T47D (cell line): ENCODE measurements around the gene SDR42E2.

Source experiments
- DNase-seq, 2 experiments: peaks; one replicate each; pipeline versions ENCODE4 v3.0.0 to v3.0.0-alpha.2; 2011 to 2012; ENCODE audit warnings: low read depth in 1 of 2, low spot score in 1 of 2
- JUND ChIP-seq: IDR thresholded peaks from 2 replicates; pipeline ENCODE4 v1.6.1; 2012; ENCODE audit warnings: low read depth
- in situ Hi-C: cut with HindIII; loops from 2 replicates; pipeline ENCODE4 v1.10.0; 2016; ENCODE audit warnings: low sequenced_read_pairs, low pct_unique_long_range_greater_than_20kb

Gene SDR42E2

DNA sequence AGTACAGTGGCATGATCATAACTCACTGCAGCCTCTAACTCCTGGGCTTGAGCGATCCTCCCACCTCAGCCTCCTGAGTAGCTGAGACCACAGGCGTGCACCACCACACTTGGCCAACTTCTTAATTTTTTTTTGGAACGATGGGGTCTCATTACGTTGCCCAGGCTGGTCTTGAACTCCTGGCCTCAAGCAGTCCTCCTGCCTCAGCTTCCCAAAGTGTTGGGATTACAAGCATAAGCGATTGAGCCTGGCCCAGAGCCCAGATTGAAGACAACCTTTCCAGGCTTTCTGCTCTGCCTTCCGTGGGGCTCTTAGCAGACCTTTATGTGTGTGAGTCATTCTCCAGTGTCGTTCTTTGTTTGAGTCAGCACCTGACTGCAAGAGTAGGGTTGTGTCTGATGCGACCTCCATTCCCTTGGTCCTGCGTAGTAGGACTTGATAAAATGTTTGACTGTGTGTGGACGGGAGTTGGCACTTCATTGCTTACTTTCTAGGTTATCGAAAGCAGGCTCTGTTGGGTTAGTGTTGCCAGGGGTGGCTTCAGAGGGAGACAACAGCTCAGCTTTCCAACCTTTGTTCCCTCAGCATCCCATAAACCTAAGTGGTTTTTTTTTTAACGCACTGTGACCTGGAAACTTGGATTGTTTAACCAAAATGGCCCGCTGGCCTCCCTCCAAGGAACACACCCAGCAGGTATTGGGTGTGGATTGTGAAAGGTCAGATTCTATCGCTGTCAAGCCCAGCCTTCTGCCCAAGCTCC, 70.2 kb downstream of the SDR42E2 start:
- peak; percentile 45 to 91 for DNase-seq
- TF ChIP-seq JUND = no peak; the same call in 1 of the 2 replicates
- in situ Hi-C loops = no loop called here

DNA sequence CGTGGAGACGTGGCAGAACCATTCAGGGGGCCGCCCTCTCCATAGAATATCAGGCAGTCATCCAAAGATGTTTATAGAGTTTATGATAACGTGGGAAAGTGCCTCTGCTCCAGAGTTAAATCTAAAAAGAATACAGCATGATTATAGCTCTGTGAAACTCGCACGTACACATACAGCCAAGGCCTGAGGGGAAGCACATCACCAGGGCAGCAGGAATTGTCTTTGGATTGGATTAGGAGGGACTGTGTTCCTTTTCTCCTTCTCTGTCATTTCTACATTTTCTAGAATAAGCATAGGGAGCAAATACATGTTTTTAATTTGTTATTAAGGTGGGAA, 70.7 kb downstream of the SDR42E2 start:
- no peak for DNase-seq
- in situ Hi-C loops = no loop called here
- TF ChIP-seq JUND = no peak

DNA sequence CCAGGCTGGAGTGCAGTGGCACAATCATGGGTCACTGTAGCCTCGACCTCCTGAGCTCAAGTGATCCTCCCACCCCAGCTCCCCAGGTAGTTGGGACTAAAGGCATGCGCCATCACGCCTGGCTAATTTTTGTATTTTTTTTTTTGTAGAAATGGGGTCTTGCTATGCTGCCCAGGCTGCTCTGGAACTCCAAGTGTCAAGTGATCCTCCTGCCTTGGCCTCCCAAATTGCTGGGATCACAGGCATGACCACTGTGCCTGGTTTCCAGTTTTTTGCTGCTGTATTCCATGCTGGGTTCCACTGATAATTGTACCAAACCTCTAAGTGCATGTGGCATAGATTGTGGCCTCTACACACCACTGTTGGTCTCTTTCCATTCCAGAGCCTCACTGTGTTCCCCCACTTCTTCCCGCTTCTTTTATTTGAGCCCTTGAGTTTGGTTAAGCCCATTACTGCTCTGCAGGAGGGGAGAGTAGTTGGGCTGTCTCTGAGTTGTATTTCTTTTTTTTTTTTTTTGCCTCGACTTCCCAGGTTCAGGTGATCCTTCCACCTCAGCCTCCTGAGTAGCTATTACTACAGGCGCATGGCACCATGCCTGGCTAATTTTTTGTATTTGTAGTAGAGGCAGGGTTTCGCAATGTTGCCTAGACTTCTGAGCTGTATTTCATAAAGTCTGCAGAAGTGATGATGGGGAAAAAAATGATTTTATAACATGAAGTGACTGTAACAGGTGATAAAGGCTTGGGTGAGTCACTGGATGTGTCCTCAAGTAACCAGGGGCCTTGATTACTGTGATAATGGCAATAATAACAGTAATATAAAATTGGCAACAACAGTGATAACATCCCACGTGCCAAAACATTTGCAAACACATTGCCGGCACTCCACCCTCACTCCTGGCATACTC, 73.8 kb downstream of the SDR42E2 start:
- in situ Hi-C loops = no loop called here
- TF ChIP-seq JUND = no peak
- DNase-seq = no peak

GRCh38 chr16:22239131-22239805, 77.0 kb downstream of the SDR42E2 start:
- no peak for DNase-seq
- in situ Hi-C loops = no loop called here

DNA sequence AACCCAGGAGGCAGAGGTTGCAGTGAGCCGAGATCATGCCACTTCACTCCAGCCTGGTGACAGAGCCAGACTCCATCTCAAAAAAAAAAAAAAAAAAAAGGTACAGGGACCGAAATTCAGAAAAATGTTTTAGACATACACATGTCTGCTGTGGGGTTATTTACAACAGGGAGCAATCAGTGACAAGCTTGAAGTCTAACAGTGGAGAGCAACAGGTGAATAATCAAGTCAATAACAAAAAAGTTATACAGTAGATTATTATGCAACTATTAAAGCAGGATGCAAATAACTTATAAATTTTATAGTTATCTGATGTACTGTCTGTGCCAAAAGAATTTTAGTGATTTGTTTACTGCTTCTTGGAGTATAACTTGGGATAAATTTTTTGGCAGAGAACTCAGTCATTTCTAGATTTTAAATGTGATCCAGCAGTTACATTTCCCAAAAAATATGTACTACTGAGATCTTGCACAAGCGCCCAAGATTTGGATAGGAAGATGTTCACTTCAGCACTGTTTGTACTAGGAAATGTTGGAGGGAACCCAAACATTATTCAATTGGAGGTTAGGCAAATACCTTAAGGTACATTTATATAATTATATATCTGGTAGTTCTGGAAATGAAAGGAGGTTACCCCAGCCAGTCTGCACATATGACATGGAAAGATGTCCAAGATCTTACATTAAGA, 77.9 kb downstream of the SDR42E2 start:
- DNase-seq = peak; percentile 28 to 69
- in situ Hi-C loops = no loop called here
- TF ChIP-seq JUND = peak; percentile 59; the same call in 1 of the 2 replicates

More at GRCh38 chr16:22239131-22239805, 77.0 kb downstream of the SDR42E2 start:
- TF ChIP-seq JUND = no peak
